Right hindlimb (tissue), 1 donor: ENCODE measurements around the gene CLIP1.

ENCODE experiments used
- DNase-seq: peaks from one replicate; pipeline ENCODE4 v3.0.0-alpha.2; 2018

CLIP1 gene

GRCh38 chr12:122238861-122239260, 183.6 kb downstream of the CLIP1 start:
- no peak for DNase-seq

GRCh38 chr12:122235741-122236140, 186.7 kb downstream of the CLIP1 start:
- DNase-seq, result no peak

GRCh38 chr12:122232691-122233090, 189.8 kb downstream of the CLIP1 start:
- no peak for DNase-seq

- DNase-seq, result no peak
Measured at GRCh38 chr12:122230798-122231197, 191.7 kb downstream of the CLIP1 start.

GRCh38 chr12:122228092-122228491, 194.4 kb downstream of the CLIP1 start:
- DNase-seq, result no peak

GRCh38 chr12:122227341-122227740, 195.1 kb downstream of the CLIP1 start:
- no peak for DNase-seq

- DNase-seq, result peak; percentile 25
Measured at GRCh38 chr12:122226366-122227125, 195.9 kb downstream of the CLIP1 start.

- peak; percentile 100 for DNase-seq
Measured at GRCh38 chr12:122225683-122226365, 196.6 kb downstream of the CLIP1 start, which contains the start of gene DIABLO. DIABLO (minus strand) TSS chr12:122226052; CDS start chr12:122226014, 38 bp downstream.
